Keratinocyte (primary cell): ENCODE data around the gene TUBB4B. TPM values are rescaled to one million over a fixed set of nuclear protein-coding genes. Genes with fewer than 3 reads are reported as not detected.

Experiments used
- DNase-seq: peaks from one replicate; pipeline ENCODE4 v3.0.0-alpha.2; 2011; ENCODE audit warnings: low read depth, missing footprints, low spot score
- FAIRE-seq: peaks from 2 replicates; lab custom pipeline; 2011; peaks lifted over from hg19 to GRCh38; lab: Jason Lieb, UNC
- H2AFZ ChIP-seq: 2 replicates; pipeline ENCODE4 v1.6.0; 2012; ENCODE audit warnings: low read length, control low read depth, inconsistent platforms; ENCODE audit not compliant: control insufficient read depth
- H3K27ac ChIP-seq: 2 replicates; pipeline ENCODE4 v1.5.1; 2011; ENCODE audit warnings: low read length; ENCODE audit not compliant: control insufficient read depth, insufficient read depth
- H3K27me3 ChIP-seq: 3 replicates; pipeline ENCODE4 v1.6.0; 2011; ENCODE audit warnings: low read length; ENCODE audit not compliant: control insufficient read depth, insufficient read depth; ENCODE audit errors: extremely low read depth
- H3K36me3 ChIP-seq, 2 experiments: 2 replicates in 1 of 2; 3 replicates in 1 of 2; pipeline ENCODE4 v1.5.1; 2011; ENCODE audit warnings: low read length in 2 of 2, mild to moderate bottlenecking in 1 of 2; ENCODE audit not compliant: control insufficient read depth in 2 of 2, insufficient read depth in 2 of 2; ENCODE audit errors: extremely low read depth in 1 of 2
- H3K4me1 ChIP-seq: 3 replicates; pipeline ENCODE4 v1.5.1; 2011; ENCODE audit warnings: low read length; ENCODE audit not compliant: control insufficient read depth, insufficient read depth; ENCODE audit errors: extremely low read depth
- H3K4me2 ChIP-seq: 3 replicates; pipeline ENCODE4 v1.6.0; 2011; ENCODE audit warnings: low read depth, low read length; ENCODE audit not compliant: control insufficient read depth, insufficient read depth; ENCODE audit errors: extremely low read depth
- H3K4me3 ChIP-seq, 3 experiments: fragments of 200-600 bp in 1 of 3; sonication (generic) in 1 of 3; 2 replicates in 2 of 3; 3 replicates in 1 of 3; pipeline ENCODE4 v1.5.1; 2011 to 2016; ENCODE audit warnings: low read length in 3 of 3, mild to moderate bottlenecking in 3 of 3, control low read depth in 2 of 3, inconsistent platforms in 1 of 3, low read depth in 1 of 3, mixed read lengths in 1 of 3, mixed run types in 1 of 3, moderate library complexity in 1 of 3; ENCODE audit not compliant: control insufficient read depth in 2 of 3, insufficient read depth in 2 of 3; ENCODE audit errors: extremely low read depth in 1 of 3
- H3K79me2 ChIP-seq: 2 replicates; pipeline ENCODE4 v1.6.0; 2012; ENCODE audit warnings: low read length; ENCODE audit not compliant: control insufficient read depth, insufficient read depth
- H3K9ac ChIP-seq: 3 replicates; pipeline ENCODE4 v1.6.0; 2011; ENCODE audit warnings: low read length; ENCODE audit not compliant: control insufficient read depth, insufficient read depth; ENCODE audit errors: extremely low read depth
- H3K9me1 ChIP-seq: 3 replicates; pipeline ENCODE4 v1.6.0; 2011; ENCODE audit warnings: low read length; ENCODE audit not compliant: control insufficient read depth, insufficient read depth; ENCODE audit errors: extremely low read depth
- H3K9me3 ChIP-seq: 2 replicates; pipeline ENCODE4 v1.5.1; 2012; ENCODE audit warnings: low read depth, low read length; ENCODE audit not compliant: control insufficient read depth
- H4K20me1 ChIP-seq: 3 replicates; pipeline ENCODE4 v1.6.0; 2011; ENCODE audit warnings: low read length; ENCODE audit not compliant: control insufficient read depth, insufficient read depth; ENCODE audit errors: extremely low read depth
- CTCF ChIP-seq, 3 experiments: IDR thresholded peaks in 1 of 3; conservative IDR thresholded peaks in 1 of 3; optimal IDR thresholded peaks in 1 of 3; 2 replicates in 2 of 3; 3 replicates in 1 of 3; pipeline versions ENCODE3 to v1.5.1; 2011; ENCODE audit warnings: low read length in 3 of 3, mild to moderate bottlenecking in 3 of 3, moderate library complexity in 2 of 3, control low read depth in 1 of 3, inconsistent platforms in 1 of 3; ENCODE audit not compliant: insufficient read depth in 2 of 3; ENCODE audit errors: extremely low read depth in 1 of 3
- EZH2 ChIP-seq: IDR thresholded peaks from one replicate; pipeline ENCODE4 v1.6.1; 2012; ENCODE audit warnings: inconsistent platforms, mild to moderate bottlenecking, low read length, moderate library complexity
- dilution Hi-C: fragments of 300-500 bp; cut with MboI; formaldehyde crosslinking; loops from one replicate; pipeline ENCODE4 v1.7.0; 2020; ENCODE audit warnings: low sequenced_read_pairs; ENCODE audit not compliant: extremely low pct_ligation_motif_present
- polyA plus RNA-seq, 5 experiments: library from polyadenylated mRNA; depleted of rRNA in 3 of 5; stranded (reverse) in 3 of 5; stranded (forward) in 1 of 5; unstranded in 1 of 5; fragments of >200 nt; gene quantifications; 1 replicate in 1 of 5; 2 replicates in 3 of 5; 3 replicates in 1 of 5; pipeline versions ENCODE4 v1.2.1 to v1.2.3, GENCODE V29; 2011 to 2012; ENCODE audit warnings: missing spikeins in 2 of 5, low read depth in 1 of 5, low replicate concordance in 1 of 5

Gene TUBB4B
- polyA plus RNA-seq, 1 donor (not counting 4 experiments of a cell fraction or from before 2014, with no cell fraction given), result 440 TPM

- no peak overlapping the region for H3K4me2 ChIP-seq
- H3K36me3 ChIP-seq, result peaks cover 0 to 2% of the 10 kb centered on the region in 2 experiments
- no peaks in the 10 kb centered on the region for H3K9me3 ChIP-seq
- H3K27me3 ChIP-seq, result peaks cover 15% of the 10 kb centered on the region
- TF ChIP-seq CTCF (optimal IDR thresholded peaks at IDR 0.05 in 1 of 3, IDR thresholded peaks at IDR 0.05 in 1 of 3, conservative IDR thresholded peaks at IDR 0.05 in 1 of 3; ENCODE audit: extremely low read depth in 1 of 3, insufficient read depth in 2 of 3, low read length in 3 of 3) (peak in 1 of 3 experiments; percentile 17), EZH2 (no peak)
- no peak for FAIRE-seq
- H3K9me1 ChIP-seq, result no peaks in the 10 kb centered on the region
- H4K20me1 ChIP-seq, result no peaks in the 10 kb centered on the region
- no peaks in the 10 kb centered on the region for H3K4me1 ChIP-seq
- DNase-seq, result no peak
- H3K79me2 ChIP-seq, result no peaks in the 10 kb centered on the region
- H2AFZ ChIP-seq, result no peak overlapping the region
- no peak overlapping the region for H3K9ac ChIP-seq
- H3K27ac ChIP-seq, result no peak overlapping the region
- dilution Hi-C loops, result no loop called here
- no peak overlapping the region for H3K4me3 ChIP-seq
Observed at GRCh38 chr9:137233143-137233980, 7.7 kb upstream of the TUBB4B start.

GRCh38 chr9:137234055-137234697 lies 6.9 kb upstream of the TUBB4B start:
- Histone ChIP-seq H3K9me1 (no peaks in the 10 kb centered on the region), H2AFZ (no peak overlapping the region), H3K9ac (no peak overlapping the region), H4K20me1 (no peaks in the 10 kb centered on the region), H3K9me3 (no peaks in the 10 kb centered on the region), H3K27ac (no peak overlapping the region), H3K4me2 (no peak overlapping the region), H3K79me2 (peaks cover 4% of the 10 kb centered on the region), H3K4me1 (no peaks in the 10 kb centered on the region), H3K36me3 (peaks cover 0 to 6% of the 10 kb centered on the region in 2 experiments), H3K27me3 (peaks cover 13% of the 10 kb centered on the region), H3K4me3 (no peak overlapping the region)
- FAIRE-seq (no peak), DNase-seq (no peak)
- TF ChIP-seq CTCF (optimal IDR thresholded peaks at IDR 0.05 in 1 of 3, IDR thresholded peaks at IDR 0.05 in 1 of 3, conservative IDR thresholded peaks at IDR 0.05 in 1 of 3; ENCODE audit: extremely low read depth in 1 of 3, insufficient read depth in 2 of 3, low read length in 3 of 3) (no peak), EZH2 (no peak)
- dilution Hi-C loops, result no loop called here
